Activated naive CD4-positive, alpha-beta T cell treated with anti-CD3 and anti-CD28 coated beads, Interleukin-2, amount 10 ng/mL, durations not matched to agents 7 days and 5 days (primary cell): ENCODE data around the gene CTNNA3.

Source experiments
- CTCF ChIA-PET: fragments of 350-600 bp; sonication (Branson Sonifier 250); formaldehyde crosslinking; loops from one replicate; lab custom pipeline; 2021; ENCODE audit warnings: antibody characterized with exemption; lab: Charles Lee
- DNase-seq: peaks from one replicate; pipeline ENCODE4 v3.0.0-alpha.2; 2020
- H3K27ac Mint-ChIP-seq: one replicate; pipeline ENCODE4 v1.8.0; 2021; ENCODE audit warnings: mild to moderate bottlenecking, moderate library complexity, mixed read lengths
- H3K27me3 Mint-ChIP-seq: one replicate; pipeline ENCODE4 v1.8.0; 2021; ENCODE audit warnings: mild to moderate bottlenecking, mixed read lengths
- H3K36me3 Mint-ChIP-seq: one replicate; pipeline ENCODE4 v1.8.0; 2021; ENCODE audit warnings: mixed read lengths
- H3K4me1 Mint-ChIP-seq: one replicate; pipeline ENCODE4 v1.8.0; 2021; ENCODE audit warnings: mixed read lengths
- H3K4me3 Mint-ChIP-seq: one replicate; pipeline ENCODE4 v1.8.0; 2021; ENCODE audit warnings: mild to moderate bottlenecking, moderate library complexity, mixed read lengths
- H3K9me3 Mint-ChIP-seq: one replicate; pipeline ENCODE4 v1.8.0; 2021; ENCODE audit warnings: mixed read lengths

Gene CTNNA3

DNA sequence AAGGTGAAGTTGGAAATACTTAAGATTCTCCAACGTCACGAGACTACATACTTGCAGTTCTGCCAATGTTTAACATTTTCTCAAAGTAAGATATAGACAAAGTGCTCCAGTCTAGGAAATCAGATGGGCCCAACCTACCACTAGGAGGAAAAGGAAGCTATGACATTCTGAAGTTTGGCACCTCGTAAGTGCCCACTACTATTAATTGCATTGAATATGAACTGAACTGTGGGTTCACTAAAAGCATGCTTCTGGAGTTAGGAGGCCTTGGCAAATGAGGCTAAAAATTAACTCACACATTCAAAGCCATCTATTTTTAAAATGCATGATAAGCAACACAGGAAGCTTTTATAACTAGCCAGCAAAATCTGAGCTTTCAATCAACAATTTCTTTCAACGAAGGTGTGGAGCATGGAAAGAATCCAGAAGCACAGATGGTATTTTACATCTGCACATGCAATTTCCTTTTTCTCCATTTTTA lies 620.5 kb downstream of the CTNNA3 start:
- Mint-ChIP-seq H3K9me3 (peaks cover 2% of the 10 kb centered on the region), H3K36me3 (no peaks in the 10 kb centered on the region), H3K4me3 (no peak overlapping the region), H3K4me1 (no peaks in the 10 kb centered on the region), H3K27me3 (no peaks in the 10 kb centered on the region), H3K27ac (no peak overlapping the region)
- CTCF ChIA-PET = no interaction called here
- no peak for DNase-seq

GRCh38 chr10:67072654-67073053 lies 623.3 kb downstream of the CTNNA3 start:
- Mint-ChIP-seq H3K27me3 (no peaks in the 10 kb centered on the region), H3K27ac (no peak overlapping the region), H3K4me1 (no peaks in the 10 kb centered on the region), H3K9me3 (peaks cover 2% of the 10 kb centered on the region), H3K4me3 (no peak overlapping the region), H3K36me3 (no peaks in the 10 kb centered on the region)
- CTCF ChIA-PET = no interaction called here
- no peak for DNase-seq

DNA sequence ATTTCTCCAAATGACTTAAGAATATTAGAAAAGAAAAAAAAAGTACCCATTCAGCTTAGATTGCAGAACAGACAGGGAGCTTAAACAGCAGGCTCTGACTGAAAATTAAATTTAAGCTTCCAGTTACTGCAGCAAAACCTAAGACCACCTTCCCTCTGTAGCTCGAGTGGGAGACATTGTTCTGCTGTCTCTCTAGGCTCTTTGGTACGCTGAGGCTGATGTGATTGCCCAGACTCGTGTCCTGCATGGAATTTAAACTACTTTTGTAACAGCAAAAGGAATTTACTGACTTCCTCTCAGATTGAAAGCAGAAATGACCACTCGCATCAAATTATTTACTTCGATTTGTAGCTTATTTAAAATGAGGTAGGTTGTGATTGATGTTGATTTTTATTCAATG lies 645.6 kb downstream of the CTNNA3 start:
- H3K27ac Mint-ChIP-seq = no peak overlapping the region
- H3K4me3 Mint-ChIP-seq = no peak overlapping the region
- H3K9me3 Mint-ChIP-seq = no peaks in the 10 kb centered on the region
- H3K36me3 Mint-ChIP-seq = no peaks in the 10 kb centered on the region
- CTCF ChIA-PET = no interaction called here
- DNase-seq = no peak
- no peaks in the 10 kb centered on the region for H3K4me1 Mint-ChIP-seq
- H3K27me3 Mint-ChIP-seq = no peaks in the 10 kb centered on the region

DNA sequence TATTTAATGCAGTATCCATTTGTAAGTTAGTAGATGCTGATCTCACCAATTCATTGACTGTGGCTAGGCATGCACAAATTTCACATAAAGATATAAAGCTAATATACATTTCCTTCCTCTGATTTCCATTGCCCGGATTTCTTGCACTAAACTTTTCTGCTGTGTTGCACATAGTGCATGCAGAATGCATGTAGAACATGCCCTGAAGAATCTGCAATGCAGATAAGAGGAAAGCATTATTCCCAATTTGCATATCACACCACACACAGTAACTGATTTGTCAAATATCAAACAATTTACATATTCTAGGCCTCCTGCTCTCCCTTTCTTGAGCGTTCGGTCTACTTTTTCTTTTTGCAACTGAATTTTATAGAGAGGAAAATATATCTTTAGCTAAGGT lies 646.0 kb downstream of the CTNNA3 start:
- Mint-ChIP-seq H3K27ac (no peak overlapping the region), H3K27me3 (no peaks in the 10 kb centered on the region), H3K36me3 (no peaks in the 10 kb centered on the region), H3K4me3 (no peak overlapping the region), H3K4me1 (no peaks in the 10 kb centered on the region), H3K9me3 (no peaks in the 10 kb centered on the region)
- CTCF ChIA-PET = no interaction called here
- no peak for DNase-seq

DNA sequence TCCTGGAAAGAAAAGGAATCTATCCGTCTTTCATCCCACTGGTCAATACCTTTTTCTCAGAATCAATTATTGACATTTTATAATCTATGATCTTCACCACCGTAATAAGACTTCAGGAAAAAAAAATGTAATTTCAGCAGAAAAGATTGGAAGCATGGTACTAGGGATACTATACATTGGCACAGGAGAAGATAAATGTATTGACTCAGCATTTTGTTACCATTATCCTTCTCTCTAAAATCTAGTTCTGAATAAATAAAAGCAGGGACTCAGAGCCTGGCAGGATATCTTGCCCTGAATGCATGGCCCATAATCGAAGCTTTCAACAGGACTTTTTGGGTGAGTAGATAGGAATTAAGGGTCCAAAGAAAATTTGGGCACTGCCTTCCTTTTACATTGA lies 649.5 kb downstream of the CTNNA3 start:
- H3K4me1 Mint-ChIP-seq = no peaks in the 10 kb centered on the region
- no peak overlapping the region for H3K4me3 Mint-ChIP-seq
- no peaks in the 10 kb centered on the region for H3K9me3 Mint-ChIP-seq
- CTCF ChIA-PET = no interaction called here
- no peaks in the 10 kb centered on the region for H3K36me3 Mint-ChIP-seq
- no peak for DNase-seq
- no peak overlapping the region for H3K27ac Mint-ChIP-seq
- no peaks in the 10 kb centered on the region for H3K27me3 Mint-ChIP-seq

DNA sequence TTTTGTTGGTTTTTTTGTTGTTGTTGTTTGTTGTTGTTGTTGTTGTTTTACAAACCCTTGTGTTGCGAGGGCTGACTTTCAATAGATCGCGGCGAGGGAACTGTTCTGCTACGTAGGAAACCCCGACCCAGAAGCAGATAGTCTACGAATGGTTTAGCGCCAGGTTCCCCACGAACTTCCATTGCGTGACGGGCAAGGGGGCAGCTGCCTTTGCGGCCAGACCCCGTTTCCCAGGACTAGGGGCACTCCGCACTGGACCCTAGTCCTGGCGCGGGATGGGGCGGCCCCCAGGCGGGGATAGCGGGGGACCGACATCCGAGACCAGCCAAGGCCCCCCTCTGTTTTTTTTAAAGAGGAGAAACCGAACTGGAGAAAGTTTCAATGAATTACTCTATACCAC lies 650.6 kb downstream of the CTNNA3 start:
- no peak for DNase-seq
- no peaks in the 10 kb centered on the region for H3K4me1 Mint-ChIP-seq
- H3K27me3 Mint-ChIP-seq = no peaks in the 10 kb centered on the region
- H3K27ac Mint-ChIP-seq = no peak overlapping the region
- H3K4me3 Mint-ChIP-seq = no peak overlapping the region
- no peaks in the 10 kb centered on the region for H3K36me3 Mint-ChIP-seq
- CTCF ChIA-PET = no interaction called here
- H3K9me3 Mint-ChIP-seq = no peaks in the 10 kb centered on the region

- no peak for DNase-seq
- no peaks in the 10 kb centered on the region for H3K27me3 Mint-ChIP-seq
- no peak overlapping the region for H3K4me3 Mint-ChIP-seq
- no peak overlapping the region for H3K27ac Mint-ChIP-seq
- no peaks in the 10 kb centered on the region for H3K36me3 Mint-ChIP-seq
- CTCF ChIA-PET = no interaction called here
- no peaks in the 10 kb centered on the region for H3K4me1 Mint-ChIP-seq
- no peaks in the 10 kb centered on the region for H3K9me3 Mint-ChIP-seq
These were observed 653.0 kb downstream of the CTNNA3 start for GRCh38 chr10:67043041-67043440.

GRCh38 chr10:67036808-67037207 lies 659.2 kb downstream of the CTNNA3 start:
- DNase-seq = no peak
- Mint-ChIP-seq H3K4me3 (no peak overlapping the region), H3K4me1 (no peaks in the 10 kb centered on the region), H3K27me3 (no peaks in the 10 kb centered on the region), H3K36me3 (no peaks in the 10 kb centered on the region), H3K27ac (no peak overlapping the region), H3K9me3 (peaks cover 2% of the 10 kb centered on the region)
- CTCF ChIA-PET = no interaction called here

DNA sequence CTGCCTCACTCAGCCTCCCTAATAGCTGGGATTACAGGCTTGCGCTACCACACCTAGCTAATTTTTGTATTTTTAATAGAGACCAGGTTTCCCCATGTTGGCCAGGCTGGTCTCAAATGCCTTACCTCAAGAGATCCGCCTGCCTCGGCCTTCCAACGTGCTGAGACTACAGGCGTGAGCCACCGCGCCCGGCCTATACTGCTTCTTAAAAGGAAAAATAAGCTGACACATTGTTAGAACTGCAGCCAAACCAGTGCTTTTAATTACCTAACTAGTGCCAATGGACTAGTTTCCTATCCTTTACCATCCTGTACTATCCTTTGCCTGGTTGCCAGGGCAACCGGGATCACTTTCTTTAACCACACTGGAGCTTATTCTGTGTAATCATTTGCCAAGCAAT lies 662.1 kb downstream of the CTNNA3 start:
- Mint-ChIP-seq H3K4me1 (no peaks in the 10 kb centered on the region), H3K27me3 (no peaks in the 10 kb centered on the region), H3K9me3 (peaks cover 2% of the 10 kb centered on the region), H3K27ac (no peak overlapping the region), H3K36me3 (no peaks in the 10 kb centered on the region), H3K4me3 (no peak overlapping the region)
- CTCF ChIA-PET = no interaction called here
- no peak for DNase-seq

GRCh38 chr10:67022099-67022498 lies 673.9 kb downstream of the CTNNA3 start:
- Mint-ChIP-seq H3K36me3 (no peaks in the 10 kb centered on the region), H3K27ac (no peak overlapping the region)
- no peak for DNase-seq

DNA sequence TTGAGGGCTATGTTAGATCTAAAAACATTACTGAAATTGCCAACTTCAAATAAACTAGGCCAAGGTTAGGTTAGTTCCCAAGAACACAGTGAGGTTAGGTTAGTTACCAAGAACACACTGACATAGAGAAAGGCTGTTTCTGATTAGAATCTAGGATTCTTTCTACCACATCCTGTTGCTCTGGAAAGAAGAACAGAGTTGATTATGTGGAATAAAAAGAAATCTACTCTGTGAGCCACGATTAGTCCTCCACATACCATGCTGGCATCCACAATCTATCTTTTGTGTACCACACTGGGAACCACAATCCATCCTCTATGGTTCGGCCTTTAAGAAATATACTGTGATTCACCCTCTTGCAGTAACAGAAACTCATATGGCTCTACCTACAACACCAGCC lies 678.8 kb downstream of the CTNNA3 start:
- Mint-ChIP-seq H3K27me3 (no peaks in the 10 kb centered on the region), H3K4me3 (no peak overlapping the region), H3K9me3 (peaks cover 3% of the 10 kb centered on the region), H3K27ac (no peak overlapping the region), H3K4me1 (no peaks in the 10 kb centered on the region), H3K36me3 (no peaks in the 10 kb centered on the region)
- CTCF ChIA-PET = interaction anchor here (0.6 kb wide), 1 partner anchor 9 kb away, joined by 3 read pairs; no protein-coding TSS in a partner anchor
- DNase-seq = no peak

More at GRCh38 chr10:67022099-67022498, 673.9 kb downstream of the CTNNA3 start:
- H3K4me1 Mint-ChIP-seq = no peaks in the 10 kb centered on the region
- CTCF ChIA-PET = no interaction called here
- H3K4me3 Mint-ChIP-seq = no peak overlapping the region
- H3K27me3 Mint-ChIP-seq = no peaks in the 10 kb centered on the region
- peaks cover 3% of the 10 kb centered on the region for H3K9me3 Mint-ChIP-seq

DNA sequence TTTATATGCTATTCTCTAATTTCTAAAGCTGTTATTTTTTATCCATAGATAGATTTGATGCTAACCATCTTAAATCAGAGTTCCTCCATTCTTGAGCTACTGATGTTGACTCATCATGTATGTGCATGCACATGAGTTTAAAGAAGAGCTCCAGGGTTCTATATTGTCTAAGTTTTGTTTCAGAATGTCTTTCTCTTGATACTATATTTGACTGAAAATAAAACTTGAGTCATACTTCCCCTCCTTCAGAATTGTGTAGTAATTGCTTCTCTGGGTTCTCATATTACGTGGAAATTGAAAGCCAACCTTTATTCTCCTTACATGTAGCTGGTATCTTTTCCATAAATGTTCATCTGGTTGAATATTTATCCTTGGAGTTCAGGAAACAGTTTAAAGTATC lies 680.8 kb downstream of the CTNNA3 start:
- CTCF ChIA-PET = no interaction called here
- no peaks in the 10 kb centered on the region for H3K27me3 Mint-ChIP-seq
- H3K4me1 Mint-ChIP-seq = no peaks in the 10 kb centered on the region
- no peak overlapping the region for H3K27ac Mint-ChIP-seq
- DNase-seq = no peak
- no peaks in the 10 kb centered on the region for H3K36me3 Mint-ChIP-seq
- peaks cover 3% of the 10 kb centered on the region for H3K9me3 Mint-ChIP-seq
- no peak overlapping the region for H3K4me3 Mint-ChIP-seq

GRCh38 chr10:67011981-67012380 lies 684.0 kb downstream of the CTNNA3 start:
- Mint-ChIP-seq H3K36me3 (no peaks in the 10 kb centered on the region), H3K4me1 (no peaks in the 10 kb centered on the region), H3K27me3 (no peaks in the 10 kb centered on the region), H3K27ac (no peak overlapping the region), H3K9me3 (no peaks in the 10 kb centered on the region), H3K4me3 (no peak overlapping the region)
- no peak for DNase-seq
- CTCF ChIA-PET = no interaction called here

- Mint-ChIP-seq H3K4me1 (no peaks in the 10 kb centered on the region), H3K27me3 (no peaks in the 10 kb centered on the region), H3K4me3 (no peak overlapping the region), H3K36me3 (no peaks in the 10 kb centered on the region), H3K27ac (no peak overlapping the region), H3K9me3 (no peaks in the 10 kb centered on the region)
- CTCF ChIA-PET = no interaction called here
- no peak for DNase-seq
These were observed 684.5 kb downstream of the CTNNA3 start for GRCh38 chr10:67011480-67011879.

DNA sequence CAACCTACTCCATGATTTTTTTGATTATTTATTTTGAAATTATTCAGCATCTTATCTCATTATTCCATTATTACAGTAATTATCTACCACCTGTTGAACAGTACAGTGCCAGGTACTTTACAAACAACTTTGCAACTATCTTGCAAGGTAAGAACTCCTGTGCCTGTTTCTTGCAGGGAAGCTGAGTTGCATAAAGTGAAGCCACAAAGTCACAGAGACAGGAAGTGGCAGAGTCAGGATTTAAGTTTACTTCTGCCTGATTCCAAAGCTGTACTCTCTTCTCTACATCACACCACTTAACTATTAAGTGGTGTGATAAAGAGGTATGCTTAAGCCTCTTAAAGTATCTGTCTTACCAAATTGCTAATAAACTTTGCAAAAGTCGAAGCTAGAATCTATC lies 690.0 kb downstream of the CTNNA3 start:
- H3K9me3 Mint-ChIP-seq = no peaks in the 10 kb centered on the region
- H3K27me3 Mint-ChIP-seq = no peaks in the 10 kb centered on the region
- H3K4me3 Mint-ChIP-seq = no peak overlapping the region
- CTCF ChIA-PET = no interaction called here
- H3K27ac Mint-ChIP-seq = no peak overlapping the region
- no peaks in the 10 kb centered on the region for H3K36me3 Mint-ChIP-seq
- H3K4me1 Mint-ChIP-seq = no peaks in the 10 kb centered on the region
- DNase-seq = no peak

- no peaks in the 10 kb centered on the region for H3K36me3 Mint-ChIP-seq
- no peak overlapping the region for H3K4me3 Mint-ChIP-seq
- no peaks in the 10 kb centered on the region for H3K9me3 Mint-ChIP-seq
- no peaks in the 10 kb centered on the region for H3K27me3 Mint-ChIP-seq
- DNase-seq = no peak
- H3K27ac Mint-ChIP-seq = no peak overlapping the region
- CTCF ChIA-PET = no interaction called here
- no peaks in the 10 kb centered on the region for H3K4me1 Mint-ChIP-seq
These were observed 691.3 kb downstream of the CTNNA3 start for GRCh38 chr10:67004690-67005089.
